ENCODE measurements around the gene ANKS1A. TPM values are rescaled to one million over a fixed set of nuclear protein-coding genes. Genes with fewer than 3 reads are reported as not detected.

The ANKS1A gene
- total and polyA plus RNA-seq, 10 donors, result 5.1 to 68.9 (median 45.6) TPM

DNA sequence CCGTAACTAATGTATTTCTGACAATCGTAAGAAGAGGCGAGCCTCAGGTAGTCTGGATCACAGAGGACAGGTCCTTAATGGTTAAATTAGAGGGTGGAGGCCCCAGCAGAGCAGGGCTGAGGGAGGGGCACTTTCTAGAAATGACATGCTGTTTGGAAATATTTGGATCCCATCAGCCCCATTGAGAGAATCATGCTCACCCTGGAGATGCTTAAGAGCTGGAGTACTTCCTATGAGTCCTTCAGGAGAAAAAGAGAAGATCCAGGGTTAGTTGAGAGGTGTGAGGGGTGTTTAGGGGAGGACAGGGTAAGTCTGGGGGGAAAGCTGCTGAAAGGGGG lies 129.1 kb downstream of the ANKS1A start:
- TF ChIP-seq POLR2A (IDR thresholded peaks at IDR 0.05) (no peak), POLR2AphosphoS5 (IDR thresholded peaks at IDR 0.05) (no peak), CTCF (IDR thresholded peaks at IDR 0.05 in 8 of 11, conservative IDR thresholded peaks at IDR 0.05 in 3 of 11) (no peak)
- intact Hi-C loops (cut with DNase I; ENCODE audit: low total_unique reads), result loop anchor here (10.0 kb wide), 1 partner anchor 47 kb away; no protein-coding TSS in a partner anchor
- DNase-seq, result no peak
- H3K9me3 ChIP-seq, result no peaks in the 10 kb centered on the region
- no peaks in the 10 kb centered on the region for H3K27me3 ChIP-seq (replicated peaks in 1 of 7)
- peak overlapping the region; percentile 61 to 88 (median 81) for H3K27ac ChIP-seq
- H3K4me1 ChIP-seq, result peaks cover 5 to 68% (median 36%) of the 10 kb centered on the region in 6 donors
- peak overlapping the region; percentile 17 to 67 (median 38) for H3K4me3 ChIP-seq
- 62 to 93% (median 77%) methylated on average over 3 of the region's 3 CpGs for WGBS, 5 donors
- H3K36me3 ChIP-seq, result peaks cover 0 to 75% (median 15%) of the 10 kb centered on the region in 6 donors

GRCh38 chr6:35018746-35019145 lies 129.7 kb downstream of the ANKS1A start:
- Histone ChIP-seq H3K27ac (peak overlapping the region in 7 of 8 donors; percentile 76 to 88 (median 81)), H3K4me3 (peak overlapping the region in 6 of 8 donors; percentile 30 to 67 (median 41)), H3K27me3 (replicated peaks in 1 of 7) (no peaks in the 10 kb centered on the region), H3K36me3 (peaks cover 0 to 74% (median 15%) of the 10 kb centered on the region in 6 donors), H3K4me1 (peaks cover 5 to 68% (median 38%) of the 10 kb centered on the region in 6 donors), H3K9me3 (no peaks in the 10 kb centered on the region)
- TF ChIP-seq POLR2A (IDR thresholded peaks at IDR 0.05) (peak in 1 of 3 donors; percentile 6), CTCF (IDR thresholded peaks at IDR 0.05 in 8 of 11, conservative IDR thresholded peaks at IDR 0.05 in 3 of 11) (no peak)
- 60 to 83% (median 66%) methylated on average over 2 of the region's 2 CpGs for WGBS, 5 donors
- intact Hi-C loops (cut with DNase I; ENCODE audit: low total_unique reads), result loop anchor here (10.0 kb wide), 1 partner anchor 46 kb away; no protein-coding TSS in a partner anchor
- DNase-seq, result no peak

GRCh38 chr6:35019171-35019570 lies 130.1 kb downstream of the ANKS1A start:
- peaks cover 5 to 70% (median 38%) of the 10 kb centered on the region in 6 donors for H3K4me1 ChIP-seq
- intact Hi-C loops (cut with DNase I; ENCODE audit: low total_unique reads), result loop anchor here (10.0 kb wide), 1 partner anchor 46 kb away; no protein-coding TSS in a partner anchor

More at GRCh38 chr6:35019171-35019570, 130.1 kb downstream of the ANKS1A start:
- no peaks in the 10 kb centered on the region for H3K27me3 ChIP-seq (replicated peaks in 1 of 7)
- H3K36me3 ChIP-seq, result peaks cover 0 to 72% (median 15%) of the 10 kb centered on the region in 6 donors
- no peaks in the 10 kb centered on the region for H3K9me3 ChIP-seq
- no peak for TF ChIP-seq POLR2AphosphoS5 (IDR thresholded peaks at IDR 0.05)
- TF ChIP-seq POLR2A (IDR thresholded peaks at IDR 0.05), result no peak
- no peak for TF ChIP-seq CTCF (IDR thresholded peaks at IDR 0.05 in 8 of 11, conservative IDR thresholded peaks at IDR 0.05 in 3 of 11)
- peak overlapping the region in 5 of 8 donors; percentile 30 to 67 (median 43) for H3K4me3 ChIP-seq
- DNase-seq, result no peak
- WGBS, 5 donors, result 63 to 94% (median 83%) methylated on average over 1 of the region's 1 CpG
- H3K27ac ChIP-seq, result peak overlapping the region in 7 of 8 donors; percentile 32 to 88 (median 81)
